Astrocyte (in vitro differentiated cells and primary cell): Measurements from ENCODE around the gene PPP1R13B.

Experiments used
- CTCF ChIP-seq: IDR thresholded peaks from 2 replicates; pipeline ENCODE4 v1.5.1; 2011; ENCODE audit warnings: low read depth, mild to moderate bottlenecking, inconsistent platforms, low read length, moderate library complexity; ENCODE audit not compliant: insufficient read depth
- EZH2 ChIP-seq: IDR thresholded peaks from 2 replicates; pipeline ENCODE4 v1.6.1; 2012; ENCODE audit warnings: mild to moderate bottlenecking, low read length, inconsistent platforms; ENCODE audit not compliant: insufficient read depth

GRCh38 chr14:103738166-103738565, 109.2 kb downstream of the PPP1R13B start:
- no peak for TF ChIP-seq CTCF
- TF ChIP-seq EZH2, result no peak
